Upper lobe of left lung (tissue), 6 donors: ENCODE results near the gene ABLIM2. TPM values are rescaled to one million over a fixed set of nuclear protein-coding genes. Genes with fewer than 3 reads are reported as not detected.

Experiments
- ATAC-seq, 2 donors: fragments of 200-7000 bp; cut with Tn5 transposase; one replicate each; pipeline ENCODE4 v1.9.1; 2022; ENCODE audit warnings: mild to moderate bottlenecking in 2 of 2, moderate library complexity in 2 of 2; ENCODE audit not compliant: low FRiP score in 2 of 2
- DNase-seq, 2 donors: peaks; one replicate each; pipeline ENCODE4 v3.0.0-alpha.2; 2019 to 2020
- H3K27ac ChIP-seq, 4 donors: fragments of 200-600 bp; sonication (generic); one replicate each; pipeline ENCODE4 v1.5.1; 2016 to 2019
- H3K27me3 ChIP-seq, 4 donors: fragments of 200-600 bp; sonication (generic); one replicate each; pipeline ENCODE4 v1.5.1; 2017 to 2019
- H3K36me3 ChIP-seq, 4 donors: fragments of 200-600 bp; sonication (generic); one replicate each; pipeline ENCODE4 v1.5.1; 2016 to 2019
- H3K4me1 ChIP-seq, 4 donors: fragments of 200-600 bp; sonication (generic); one replicate each; pipeline ENCODE4 v1.5.1; 2018 to 2019
- H3K4me3 ChIP-seq, 4 donors: fragments of 200-600 bp; sonication (generic); one replicate each; pipeline ENCODE4 v1.5.1; 2017 to 2019; ENCODE audit warnings: mild to moderate bottlenecking in 2 of 4, moderate library complexity in 1 of 4
- H3K9me3 ChIP-seq, 4 donors: fragments of 200-600 bp; sonication (generic); one replicate each; pipeline ENCODE4 v1.5.1; 2018 to 2019
- EP300 ChIP-seq, 4 donors: sonication (generic); formaldehyde crosslinking; IDR thresholded peaks; one replicate each; pipeline ENCODE4 v1.5.1; 2017; ENCODE audit warnings: antibody characterized with exemption in 4 of 4, control low read depth in 2 of 4
- POLR2A ChIP-seq, 4 donors: fragments of 450-650 bp; IDR thresholded peaks; one replicate each; pipeline ENCODE4 v1.5.1; 2016 to 2017; ENCODE audit warnings: antibody characterized with exemption in 4 of 4, mild to moderate bottlenecking in 2 of 4
- POLR2AphosphoS5 ChIP-seq, 2 donors: sonication (generic); formaldehyde crosslinking; IDR thresholded peaks; one replicate each; pipeline ENCODE4 v1.5.1; 2017; ENCODE audit warnings: antibody characterized with exemption in 2 of 2
- WGBS, 2 donors: methylation state at CpG; one replicate each; pipeline ENCODE4 v1.1.5; 2017 to 2018; 5-methylcytosine and 5-hydroxymethylcytosine counted together
- total RNA-seq, 6 donors: library from RNA; depleted of rRNA in 4 of 6; stranded (reverse); fragments of >200 nt in 4 of 6; gene quantifications; one replicate each; pipeline versions ENCODE4 v1.1.0 to v1.2.1, GENCODE V29; 2016 to 2021
- TF ChIP-seq, protein P1 (sequence below), 6 experiments: fragments of 450-650 bp in 4 of 6; fragments of 200-600 bp in 2 of 6; sonication (generic) in 2 of 6; IDR thresholded peaks; one replicate each; pipeline ENCODE4 v1.5.1; 2016 to 2019; ENCODE audit warnings: antibody characterized with exemption in 6 of 6
- donor health status: DM: no; HTN: no; CAD: no; lungs with moderate emphysema.
- donor health status: DM: no; HTN: yes; CAD: no; lungs with severe emphysema.

Gene ABLIM2
- total RNA-seq, 6 donors from 2014 or later, result 3.6 to 36.9 (median 8.1) TPM

DNA sequence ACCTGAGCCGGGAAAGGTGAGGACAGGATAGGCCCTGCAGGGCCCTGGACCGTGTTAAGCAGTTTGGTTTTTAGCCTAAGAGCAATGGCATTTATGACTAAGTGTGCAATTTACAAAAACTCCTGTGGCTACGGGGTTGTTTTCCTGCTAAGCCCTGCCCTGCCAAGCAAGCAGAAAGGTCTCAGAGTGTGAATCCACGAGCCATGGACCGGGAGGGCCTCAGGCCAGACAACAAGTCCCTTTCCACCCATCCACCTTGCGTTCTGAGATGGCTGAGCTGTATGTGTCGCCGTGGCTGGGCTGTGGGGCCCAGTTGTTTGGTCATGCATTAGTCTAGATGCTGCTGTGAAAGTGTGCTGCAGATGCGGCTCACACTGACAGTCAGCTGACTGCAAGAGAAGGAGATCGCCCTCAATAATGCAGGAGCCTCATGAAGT lies 185.1 kb downstream of the ABLIM2 start:
- TF ChIP-seq, protein P1, sequence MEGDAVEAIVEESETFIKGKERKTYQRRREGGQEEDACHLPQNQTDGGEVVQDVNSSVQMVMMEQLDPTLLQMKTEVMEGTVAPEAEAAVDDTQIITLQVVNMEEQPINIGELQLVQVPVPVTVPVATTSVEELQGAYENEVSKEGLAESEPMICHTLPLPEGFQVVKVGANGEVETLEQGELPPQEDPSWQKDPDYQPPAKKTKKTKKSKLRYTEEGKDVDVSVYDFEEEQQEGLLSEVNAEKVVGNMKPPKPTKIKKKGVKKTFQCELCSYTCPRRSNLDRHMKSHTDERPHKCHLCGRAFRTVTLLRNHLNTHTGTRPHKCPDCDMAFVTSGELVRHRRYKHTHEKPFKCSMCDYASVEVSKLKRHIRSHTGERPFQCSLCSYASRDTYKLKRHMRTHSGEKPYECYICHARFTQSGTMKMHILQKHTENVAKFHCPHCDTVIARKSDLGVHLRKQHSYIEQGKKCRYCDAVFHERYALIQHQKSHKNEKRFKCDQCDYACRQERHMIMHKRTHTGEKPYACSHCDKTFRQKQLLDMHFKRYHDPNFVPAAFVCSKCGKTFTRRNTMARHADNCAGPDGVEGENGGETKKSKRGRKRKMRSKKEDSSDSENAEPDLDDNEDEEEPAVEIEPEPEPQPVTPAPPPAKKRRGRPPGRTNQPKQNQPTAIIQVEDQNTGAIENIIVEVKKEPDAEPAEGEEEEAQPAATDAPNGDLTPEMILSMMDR (IDR thresholded peaks at IDR 0.05), result no peak
- TF ChIP-seq POLR2AphosphoS5 (IDR thresholded peaks at IDR 0.05) (no peak), EP300 (IDR thresholded peaks at IDR 0.05) (no peak), POLR2A (IDR thresholded peaks at IDR 0.05) (no peak)
- Histone ChIP-seq H3K9me3 (no peaks in the 10 kb centered on the region), H3K4me1 (peaks cover 28 to 38% (median 36%) of the 10 kb centered on the region in 4 donors), H3K36me3 (no peaks in the 10 kb centered on the region), H3K4me3 (no peak overlapping the region), H3K27me3 (no peaks in the 10 kb centered on the region), H3K27ac (no peak overlapping the region)
- no peak for DNase-seq
- WGBS, 2 donors, result 79 to 86% methylated on average over 6 to 10 of the region's 10 CpGs
- no peak for ATAC-seq

DNA sequence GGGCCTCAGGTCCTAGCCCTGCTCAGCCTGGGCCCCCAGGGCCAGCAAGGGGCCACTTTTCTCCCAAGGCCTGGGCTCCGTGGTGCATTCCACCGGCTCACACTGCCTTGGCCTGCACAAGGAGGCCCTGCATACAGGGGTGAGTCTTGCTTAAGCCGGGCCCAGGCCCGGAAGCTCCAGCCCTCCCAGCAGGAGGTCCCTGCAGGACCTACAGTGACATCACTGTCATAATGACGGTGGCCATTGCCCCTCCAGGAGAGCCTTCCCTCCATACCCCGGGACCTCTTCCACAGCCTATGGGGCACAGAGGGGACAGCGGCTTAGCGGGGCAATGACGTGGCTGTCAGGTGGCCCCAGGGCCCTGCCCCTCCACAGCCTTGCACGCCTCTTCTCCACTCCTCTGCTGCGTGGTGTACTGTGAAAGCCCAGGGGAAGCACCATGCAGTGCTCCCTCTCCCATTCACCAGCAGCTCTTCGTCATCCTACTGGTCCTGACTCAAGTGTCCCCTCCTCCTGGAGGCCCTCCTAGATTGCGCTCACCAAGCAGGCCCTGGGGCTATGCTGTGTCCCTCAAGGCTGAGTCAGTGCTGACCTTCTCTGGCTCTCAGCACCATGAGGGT lies 186.6 kb downstream of the ABLIM2 start:
- DNase-seq, result no peak
- H3K4me1 ChIP-seq, result peaks cover 20 to 40% (median 38%) of the 10 kb centered on the region in 4 donors
- WGBS, 2 donors, result 78 to 96% methylated on average over 5 to 13 of the region's 13 CpGs

DNA sequence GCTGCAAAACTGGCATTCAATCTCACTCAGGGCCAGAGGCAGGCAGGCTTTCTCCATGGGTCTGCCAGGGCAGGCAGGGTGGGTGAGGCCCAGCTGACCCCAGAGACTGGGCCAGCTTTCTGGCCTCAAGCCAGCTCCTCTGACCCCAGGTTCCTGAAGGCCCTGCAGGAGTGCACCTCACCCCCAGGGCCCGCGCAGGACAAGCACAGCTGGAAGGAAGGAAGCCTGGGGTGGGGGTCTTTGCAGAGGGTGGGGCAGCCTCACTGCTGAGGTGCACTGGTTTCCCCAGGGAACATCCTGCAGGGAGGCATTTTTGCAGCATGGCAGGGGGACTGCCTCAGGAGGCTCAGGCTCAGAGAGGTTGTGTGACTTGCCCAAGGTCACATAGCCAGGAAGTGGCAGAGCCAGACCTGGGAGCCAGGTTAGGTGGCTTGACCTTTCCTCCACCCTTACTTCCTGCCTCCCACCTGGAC lies 187.4 kb downstream of the ABLIM2 start:
- H3K9me3 ChIP-seq, result no peaks in the 10 kb centered on the region
- 54% methylated on average over 2 of the region's 2 CpGs; no CpG with 5 or more reads in 1 of the 2 donors for WGBS, 2 donors
- ATAC-seq, result no peak
- H3K4me3 ChIP-seq, result peak overlapping the region in 1 of 4 donors; percentile 31
- H3K4me1 ChIP-seq, result peaks cover 20 to 40% (median 38%) of the 10 kb centered on the region in 4 donors
- DNase-seq, result no peak
- H3K27me3 ChIP-seq, result no peaks in the 10 kb centered on the region
- TF ChIP-seq EP300 (IDR thresholded peaks at IDR 0.05) (no peak), POLR2AphosphoS5 (IDR thresholded peaks at IDR 0.05) (no peak), POLR2A (IDR thresholded peaks at IDR 0.05) (no peak)
- TF ChIP-seq, protein P1 (IDR thresholded peaks at IDR 0.05), result no peak
- H3K27ac ChIP-seq, result peak overlapping the region; percentile 24 to 84 (median 74)
- no peaks in the 10 kb centered on the region for H3K36me3 ChIP-seq

More for the DNA sequence above, 186.6 kb downstream of the ABLIM2 start:
- ATAC-seq, result peak in 1 of 2 donors; percentile 0
- Histone ChIP-seq H3K27ac (peak overlapping the region in 3 of 4 donors; percentile 24 to 78 (median 70)), H3K36me3 (no peaks in the 10 kb centered on the region), H3K27me3 (no peaks in the 10 kb centered on the region), H3K9me3 (no peaks in the 10 kb centered on the region), H3K4me3 (no peak overlapping the region)
- no peak for TF ChIP-seq POLR2A (IDR thresholded peaks at IDR 0.05)

DNA sequence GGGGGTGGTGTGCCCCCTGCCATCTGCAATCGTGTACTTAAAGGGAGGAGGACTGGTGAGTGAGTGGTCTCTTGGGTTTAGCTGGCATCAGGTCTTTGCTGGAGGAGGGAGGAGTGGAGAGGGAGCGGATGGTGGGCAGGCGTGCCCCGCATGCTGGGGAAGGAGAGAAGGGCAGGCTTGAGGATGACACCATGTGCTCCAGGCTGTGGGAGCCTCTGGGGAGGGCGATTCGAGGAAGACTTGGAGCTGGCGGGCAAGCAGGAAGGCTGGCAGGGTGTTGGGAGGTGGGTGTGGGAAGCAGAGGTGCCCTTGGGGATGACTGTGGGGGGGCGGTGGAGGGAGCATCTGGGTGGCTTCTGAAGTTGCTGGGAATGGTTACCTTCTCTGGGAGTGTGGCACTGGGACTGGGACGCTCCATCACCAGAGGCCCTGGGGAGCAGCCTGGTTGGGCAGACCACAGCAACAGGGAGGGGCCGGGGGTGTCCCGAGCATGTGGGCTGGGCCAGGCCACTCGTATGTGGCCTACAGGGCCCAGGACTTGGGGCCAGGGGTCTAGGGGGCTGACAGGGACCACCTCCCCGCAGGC lies 188.2 kb downstream of the ABLIM2 start:
- peaks cover 20 to 42% (median 39%) of the 10 kb centered on the region in 4 donors for H3K4me1 ChIP-seq
- peak overlapping the region; percentile 70 to 84 (median 74) for H3K27ac ChIP-seq
- no peaks in the 10 kb centered on the region for H3K36me3 ChIP-seq
- H3K4me3 ChIP-seq, result peak overlapping the region in 2 of 4 donors; percentile 8 to 31
- no peak for TF ChIP-seq POLR2AphosphoS5 (IDR thresholded peaks at IDR 0.05)
- TF ChIP-seq EP300 (IDR thresholded peaks at IDR 0.05), result no peak
- TF ChIP-seq, protein P1 (IDR thresholded peaks at IDR 0.05), result no peak
- no peak for TF ChIP-seq POLR2A (IDR thresholded peaks at IDR 0.05)
- WGBS, 2 donors, result 65 to 69% methylated on average over 8 to 12 of the region's 13 CpGs
- no peaks in the 10 kb centered on the region for H3K27me3 ChIP-seq
- no peak for DNase-seq
- H3K9me3 ChIP-seq, result no peaks in the 10 kb centered on the region
- no peak for ATAC-seq

DNA sequence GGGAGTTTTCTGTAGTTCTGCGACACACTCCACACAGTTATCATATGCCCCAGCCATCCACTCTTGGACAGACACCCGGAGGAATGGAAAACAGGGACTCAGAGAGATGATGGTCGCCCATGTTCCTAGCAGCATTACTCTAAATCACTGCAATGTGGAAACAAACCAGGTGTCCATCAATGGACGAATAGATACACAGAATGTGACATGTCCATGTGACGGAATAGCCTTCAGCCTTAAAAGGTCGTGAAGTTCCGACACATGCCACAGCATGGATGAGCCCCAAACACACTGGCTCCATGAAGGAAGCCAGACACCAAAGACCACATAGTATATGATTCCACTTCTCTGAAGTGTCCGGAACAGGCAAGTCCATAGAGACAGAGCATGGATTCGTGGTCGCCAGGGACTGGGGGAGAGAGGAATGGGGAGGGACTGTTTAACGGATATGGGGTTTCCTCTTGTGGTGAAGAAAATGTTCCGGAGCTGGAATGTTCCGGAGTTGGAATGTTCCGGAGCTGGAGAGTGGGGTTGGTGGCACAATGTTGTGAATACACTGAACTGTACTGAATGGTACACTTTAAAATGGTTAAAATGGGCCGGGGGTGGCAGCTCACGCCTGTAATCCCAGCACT lies 190.2 kb downstream of the ABLIM2 start:
- H3K4me3 ChIP-seq, result no peak overlapping the region
- no peaks in the 10 kb centered on the region for H3K36me3 ChIP-seq
- DNase-seq (no peak), ATAC-seq (no peak)
- H3K4me1 ChIP-seq, result peaks cover 26 to 51% (median 42%) of the 10 kb centered on the region in 4 donors
- H3K9me3 ChIP-seq, result no peaks in the 10 kb centered on the region
- H3K27ac ChIP-seq, result peak overlapping the region; percentile 30 to 71 (median 54)
- TF ChIP-seq POLR2A (IDR thresholded peaks at IDR 0.05) (no peak), EP300 (IDR thresholded peaks at IDR 0.05) (peak in 1 of 4 donors; percentile 6)
- no peaks in the 10 kb centered on the region for H3K27me3 ChIP-seq
- WGBS, 2 donors, result 59 to 64% methylated on average over 16 of the region's 16 CpGs
